Neutrophil (primary cell): ENCODE measurements around the gene RAB6A.

ENCODE experiments used
- H3K27ac ChIP-seq: fragments of 200-600 bp; sonication (generic); 2 replicates; pipeline ENCODE4 v1.5.1; 2016; ENCODE audit warnings: mild to moderate bottlenecking, moderate library complexity
- H3K27me3 ChIP-seq: fragments of 200-600 bp; sonication (generic); 2 replicates; pipeline ENCODE4 v1.6.0; 2016; ENCODE audit warnings: mild to moderate bottlenecking
- H3K36me3 ChIP-seq: fragments of 200-600 bp; sonication (generic); 2 replicates; pipeline ENCODE4 v1.5.1; 2017
- H3K4me1 ChIP-seq, 2 experiments: fragments of 200-600 bp in 1 of 2; sonication (generic) in 1 of 2; 1 replicate in 1 of 2; 2 replicates in 1 of 2; pipeline versions ENCODE4 v1.5.1 to v1.6.1; 2013 to 2016; ENCODE audit warnings: low read depth in 1 of 2, low read length in 1 of 2, mild to moderate bottlenecking in 1 of 2, moderate library complexity in 1 of 2; ENCODE audit not compliant: control insufficient read depth in 1 of 2, insufficient read depth in 1 of 2
- H3K4me3 ChIP-seq, 2 experiments: fragments of 200-600 bp in 1 of 2; sonication (generic) in 1 of 2; 1 replicate in 1 of 2; 2 replicates in 1 of 2; pipeline ENCODE4 v1.5.1; 2013 to 2016; ENCODE audit warnings: low read depth in 1 of 2, low read length in 1 of 2, mild to moderate bottlenecking in 1 of 2, moderate library complexity in 1 of 2
- H3K9me3 ChIP-seq: fragments of 200-600 bp; sonication (generic); 2 replicates; pipeline ENCODE4 v1.5.1; 2016
- TF ChIP-seq, protein P1 (sequence below): fragments of 200-600 bp; sonication (generic); IDR thresholded peaks from 2 replicates; pipeline ENCODE4 v1.5.1; 2016; ENCODE audit warnings: antibody characterized with exemption

RAB6A gene

DNA sequence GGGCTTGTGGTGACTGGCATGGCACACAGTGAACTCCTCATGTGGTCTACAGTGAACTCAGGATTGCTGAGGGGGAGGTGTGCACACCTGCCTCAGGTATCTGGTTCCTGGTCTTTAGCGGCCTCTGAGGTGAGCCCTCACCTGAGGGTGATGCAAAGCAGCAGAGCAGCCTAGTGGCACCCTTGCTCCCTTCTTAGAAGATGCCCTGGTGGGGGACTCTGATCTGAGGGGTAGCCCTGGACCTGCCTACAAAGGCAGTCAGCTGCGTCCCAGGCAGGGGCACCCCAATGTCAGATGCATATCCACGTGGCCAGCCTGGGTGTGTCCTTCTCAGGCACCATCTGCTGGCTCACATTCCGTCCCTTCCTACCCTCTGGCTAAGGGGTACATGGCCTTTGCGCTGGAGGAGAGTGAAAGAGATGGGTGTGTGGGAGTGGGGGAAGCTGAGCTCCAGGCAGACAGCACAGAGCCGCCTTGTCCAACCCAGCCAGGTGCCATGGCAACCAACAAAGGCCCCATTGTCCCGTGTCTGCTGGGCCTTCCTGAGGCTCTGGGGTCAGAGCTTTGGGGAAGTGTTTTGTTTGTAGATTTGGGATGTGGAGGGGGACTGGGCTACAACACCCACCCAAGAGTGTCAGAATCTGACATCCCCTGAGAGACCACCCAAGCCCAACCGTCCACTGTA, 108.7 kb downstream of the RAB6A start:
- H3K9me3 ChIP-seq: no peaks in the 10 kb centered on the region
- H3K27me3 ChIP-seq: peaks cover 15% of the 10 kb centered on the region
- no peak overlapping the region for H3K27ac ChIP-seq
- TF ChIP-seq, protein P1, sequence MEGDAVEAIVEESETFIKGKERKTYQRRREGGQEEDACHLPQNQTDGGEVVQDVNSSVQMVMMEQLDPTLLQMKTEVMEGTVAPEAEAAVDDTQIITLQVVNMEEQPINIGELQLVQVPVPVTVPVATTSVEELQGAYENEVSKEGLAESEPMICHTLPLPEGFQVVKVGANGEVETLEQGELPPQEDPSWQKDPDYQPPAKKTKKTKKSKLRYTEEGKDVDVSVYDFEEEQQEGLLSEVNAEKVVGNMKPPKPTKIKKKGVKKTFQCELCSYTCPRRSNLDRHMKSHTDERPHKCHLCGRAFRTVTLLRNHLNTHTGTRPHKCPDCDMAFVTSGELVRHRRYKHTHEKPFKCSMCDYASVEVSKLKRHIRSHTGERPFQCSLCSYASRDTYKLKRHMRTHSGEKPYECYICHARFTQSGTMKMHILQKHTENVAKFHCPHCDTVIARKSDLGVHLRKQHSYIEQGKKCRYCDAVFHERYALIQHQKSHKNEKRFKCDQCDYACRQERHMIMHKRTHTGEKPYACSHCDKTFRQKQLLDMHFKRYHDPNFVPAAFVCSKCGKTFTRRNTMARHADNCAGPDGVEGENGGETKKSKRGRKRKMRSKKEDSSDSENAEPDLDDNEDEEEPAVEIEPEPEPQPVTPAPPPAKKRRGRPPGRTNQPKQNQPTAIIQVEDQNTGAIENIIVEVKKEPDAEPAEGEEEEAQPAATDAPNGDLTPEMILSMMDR: no peak
- no peak overlapping the region for H3K4me3 ChIP-seq
- H3K36me3 ChIP-seq: no peaks in the 10 kb centered on the region
- H3K4me1 ChIP-seq: peaks cover 3 to 7% of the 10 kb centered on the region in 2 experiments

DNA sequence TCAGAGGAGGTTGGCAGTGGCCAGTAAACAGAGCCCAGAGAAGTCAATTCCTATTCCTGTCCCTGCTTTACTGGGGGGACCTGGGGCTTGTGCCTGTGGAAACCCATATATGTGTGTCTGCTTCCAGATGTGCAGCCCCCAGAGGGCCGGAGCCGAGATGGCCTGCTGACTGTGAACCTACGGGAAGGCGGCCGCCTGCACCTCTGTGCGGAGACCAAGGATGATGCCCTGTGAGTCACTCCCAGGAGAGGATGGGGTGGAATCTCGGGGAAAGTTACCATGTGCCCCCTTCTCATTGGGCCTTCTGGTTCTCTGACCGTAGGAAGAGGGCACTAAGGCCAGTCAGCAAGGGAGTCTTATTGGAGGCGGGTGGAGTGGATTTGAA, 109.2 kb downstream of the RAB6A start:
- H3K4me3 ChIP-seq: no peak overlapping the region
- H3K27me3 ChIP-seq: peaks cover 19% of the 10 kb centered on the region
- no peak overlapping the region for H3K27ac ChIP-seq
- H3K9me3 ChIP-seq: no peaks in the 10 kb centered on the region
- no peaks in the 10 kb centered on the region for H3K36me3 ChIP-seq
- H3K4me1 ChIP-seq: peaks cover 3 to 7% of the 10 kb centered on the region in 2 experiments
- TF ChIP-seq, protein P1: no peak

DNA sequence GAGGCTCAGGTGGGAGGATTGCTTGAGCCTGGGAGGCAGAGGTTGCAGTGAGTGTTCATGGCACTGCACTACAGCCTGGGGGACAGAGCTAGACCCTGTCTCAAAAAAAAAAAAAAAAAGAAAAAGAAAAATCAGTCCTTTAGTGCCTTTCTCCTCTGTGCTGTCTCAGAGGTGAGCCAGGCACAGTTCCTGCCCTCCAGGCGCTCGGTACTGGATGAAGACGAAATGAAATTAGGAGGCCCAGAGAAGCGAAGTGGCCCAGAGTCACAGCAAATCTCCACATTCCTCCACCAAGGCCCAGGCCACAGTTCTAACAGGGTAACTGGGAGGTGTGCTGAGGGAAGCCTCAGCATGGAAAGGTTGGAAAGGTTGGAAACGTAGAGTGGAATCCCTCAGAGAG, 109.6 kb downstream of the RAB6A start:
- H3K27ac ChIP-seq: no peak overlapping the region
- peaks cover 23% of the 10 kb centered on the region for H3K27me3 ChIP-seq
- TF ChIP-seq, protein P1: no peak
- H3K4me1 ChIP-seq: peaks cover 3 to 7% of the 10 kb centered on the region in 2 experiments
- no peak overlapping the region for H3K4me3 ChIP-seq
- H3K9me3 ChIP-seq: no peaks in the 10 kb centered on the region
- no peaks in the 10 kb centered on the region for H3K36me3 ChIP-seq

DNA sequence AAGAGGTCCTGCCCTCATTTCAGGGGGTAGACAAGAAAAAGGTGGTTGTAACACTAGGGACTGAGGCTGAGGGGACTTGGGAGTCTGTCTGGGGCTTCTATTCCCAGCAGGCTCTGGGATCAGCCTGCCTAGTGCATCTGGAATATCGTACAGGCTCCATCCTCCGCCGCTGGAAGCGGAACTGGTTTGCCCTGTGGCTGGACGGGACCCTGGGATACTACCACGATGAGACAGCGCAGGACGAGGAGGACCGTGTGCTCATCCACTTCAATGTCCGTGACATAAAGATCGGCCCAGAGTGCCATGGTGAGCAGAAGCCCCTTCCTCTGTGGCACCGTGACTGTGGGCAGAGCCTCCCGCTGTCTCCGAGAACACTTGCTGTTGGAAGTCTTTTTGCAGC, 110.5 kb downstream of the RAB6A start:
- Histone ChIP-seq H3K27ac (no peak overlapping the region), H3K4me3 (no peak overlapping the region), H3K36me3 (no peaks in the 10 kb centered on the region), H3K9me3 (no peaks in the 10 kb centered on the region), H3K27me3 (peaks cover 32% of the 10 kb centered on the region), H3K4me1 (peaks cover 8% of the 10 kb centered on the region in 2 experiments)
- TF ChIP-seq, protein P1: no peak

DNA sequence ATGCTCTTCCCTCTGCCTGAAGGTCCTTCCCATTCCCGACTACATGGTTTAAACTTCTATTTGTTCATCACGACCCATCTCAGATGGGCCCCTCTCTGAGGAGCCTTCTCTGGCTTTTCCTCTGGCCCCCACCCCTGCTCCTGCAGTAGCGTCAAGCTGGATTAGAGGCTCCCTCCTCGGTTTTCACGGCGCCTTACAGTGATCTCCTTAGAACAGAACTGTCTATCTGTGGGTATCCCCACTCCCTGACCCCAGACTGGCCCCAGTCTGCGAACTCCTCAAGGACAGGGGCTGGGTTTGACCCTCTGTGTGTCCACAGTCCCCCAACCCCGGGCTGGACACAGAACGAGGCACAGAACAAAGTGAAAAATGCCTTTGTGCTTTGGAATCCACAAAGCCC, 111.7 kb downstream of the RAB6A start:
- Histone ChIP-seq H3K27ac (no peak overlapping the region), H3K4me3 (no peak overlapping the region), H3K27me3 (peaks cover 36% of the 10 kb centered on the region), H3K4me1 (peaks cover 11 to 13% of the 10 kb centered on the region in 2 experiments), H3K9me3 (no peaks in the 10 kb centered on the region), H3K36me3 (no peaks in the 10 kb centered on the region)
- TF ChIP-seq, protein P1: no peak
